Mesodermal cell (in vitro differentiated cells): ENCODE data around the gene TTC23L. TPM values are rescaled to one million over a fixed set of nuclear protein-coding genes. Genes with fewer than 3 reads are reported as not detected.

Experiments used
- H3K27ac ChIP-seq: 2 replicates; pipeline ENCODE4 v1.7.0; 2013; ENCODE audit warnings: mild to moderate bottlenecking, low read depth, low read length, moderate library complexity; ENCODE audit not compliant: severe bottlenecking
- H3K36me3 ChIP-seq: 2 replicates; pipeline ENCODE4 v1.7.1; 2013; ENCODE audit warnings: mild to moderate bottlenecking, low read length, moderate library complexity; ENCODE audit not compliant: control insufficient read depth, insufficient read depth
- H3K4me1 ChIP-seq: one replicate; pipeline ENCODE4 v1.7.1; 2013; ENCODE audit warnings: mild to moderate bottlenecking, low read length; ENCODE audit not compliant: insufficient read depth, control insufficient read depth, poor library complexity, severe bottlenecking
- H3K4me3 ChIP-seq: 2 replicates; pipeline ENCODE4 v1.7.0; 2013; ENCODE audit warnings: low read length, control low read depth, mild to moderate bottlenecking; ENCODE audit not compliant: insufficient read depth, poor library complexity, severe bottlenecking; ENCODE audit errors: extremely low read depth
- H3K9me3 ChIP-seq: 2 replicates; pipeline ENCODE4 v1.7.1; 2013; ENCODE audit warnings: mild to moderate bottlenecking, low read length, moderate library complexity; ENCODE audit not compliant: control insufficient read depth
- WGBS, 2 experiments: methylation state at CpG; one replicate each; pipeline ENCODE4 v1.1.5; 2013; ENCODE audit warnings: missing lambda C conversion rate in 2 of 2; ENCODE audit not compliant: insufficient coverage in 2 of 2; 5-methylcytosine and 5-hydroxymethylcytosine counted together
- polyA plus RNA-seq, 2 experiments: library from polyadenylated mRNA; stranded (reverse); fragments of 50-300 nt; gene quantifications; one replicate each; pipeline ENCODE4 v1.2.3, GENCODE V29; 2013

The TTC23L gene
- polyA plus RNA-seq (2013, experiment 1 of 2): 0.52 TPM
- polyA plus RNA-seq (2013, experiment 2 of 2): 0.76 TPM

- Histone ChIP-seq H3K27ac (peak within 1 kb of the TSS; percentile 80), H3K36me3 (peaks cover 4% of the 10 kb centered on the region), H3K9me3 (no peaks in the 10 kb centered on the region), H3K4me3 (peak within 1 kb of the TSS; percentile 62), H3K4me1 (peaks cover 3% of the 10 kb centered on the region)
- WGBS, 2 experiments: 4 to 5% methylated on average over 57 to 69 of the region's 73 CpGs
Observed at GRCh38 chr5:34838785-34839714, at the start of gene TTC23L. Gene TTC23L, plus strand, starts transcription at chr5:34839164. Its CDS starts 1,508 bp downstream, at chr5:34840672.

- Histone ChIP-seq H3K4me1 (no peaks in the 10 kb centered on the region), H3K4me3 (no peak overlapping the region), H3K36me3 (peaks cover 12% of the 10 kb centered on the region), H3K27ac (no peak overlapping the region), H3K9me3 (peaks cover 9% of the 10 kb centered on the region)
- no CpG with 5 or more reads among the region's 2 CpGs for WGBS, 2 experiments
Observed at GRCh38 chr5:34789639-34790038, 49.3 kb upstream of the TTC23L start.

- H3K36me3 ChIP-seq: peaks cover 14% of the 10 kb centered on the region
- H3K4me3 ChIP-seq: no peak overlapping the region
- H3K9me3 ChIP-seq: peaks cover 9% of the 10 kb centered on the region
- no peaks in the 10 kb centered on the region for H3K4me1 ChIP-seq
- no peak overlapping the region for H3K27ac ChIP-seq
- 100% methylated on average over 1 of the region's 1 CpG for WGBS, 2 experiments
Observed at GRCh38 chr5:34790069-34790468, 48.9 kb upstream of the TTC23L start.

GRCh38 chr5:34791761-34792244 is 47.2 kb upstream of the TTC23L start:
- peak overlapping the region; percentile 30 for H3K27ac ChIP-seq

GRCh38 chr5:34802834-34803563 is 36.0 kb upstream of the TTC23L start:
- H3K27ac ChIP-seq: no peak overlapping the region
- H3K9me3 ChIP-seq: no peaks in the 10 kb centered on the region
- H3K36me3 ChIP-seq: peaks cover 88% of the 10 kb centered on the region
- H3K4me1 ChIP-seq: no peaks in the 10 kb centered on the region
- WGBS, 2 experiments: 82 to 97% methylated on average over 6 to 7 of the region's 9 CpGs
- H3K4me3 ChIP-seq: no peak overlapping the region

More at GRCh38 chr5:34791761-34792244, 47.2 kb upstream of the TTC23L start:
- Histone ChIP-seq H3K9me3 (peaks cover 6% of the 10 kb centered on the region), H3K36me3 (peaks cover 22% of the 10 kb centered on the region), H3K4me1 (no peaks in the 10 kb centered on the region), H3K4me3 (no peak overlapping the region)
- 82 to 83% methylated on average over 3 to 5 of the region's 5 CpGs for WGBS, 2 experiments

- 93 to 100% methylated on average over 2 to 3 of the region's 4 CpGs for WGBS, 2 experiments
- H3K27ac ChIP-seq: peak overlapping the region; percentile 16
Observed at GRCh38 chr5:34803974-34804732, 34.8 kb upstream of the TTC23L start.

GRCh38 chr5:34804913-34805312 is 34.1 kb upstream of the TTC23L start:
- no peaks in the 10 kb centered on the region for H3K4me1 ChIP-seq
- H3K9me3 ChIP-seq: no peaks in the 10 kb centered on the region
- WGBS, 2 experiments: 100% methylated on average over 3 to 4 of the region's 5 CpGs
- peaks cover 79% of the 10 kb centered on the region for H3K36me3 ChIP-seq
- no peak overlapping the region for H3K27ac ChIP-seq
- H3K4me3 ChIP-seq: no peak overlapping the region

More at GRCh38 chr5:34803974-34804732, 34.8 kb upstream of the TTC23L start:
- Histone ChIP-seq H3K4me1 (no peaks in the 10 kb centered on the region), H3K4me3 (no peak overlapping the region), H3K36me3 (peaks cover 86% of the 10 kb centered on the region), H3K9me3 (no peaks in the 10 kb centered on the region)

- WGBS, 2 experiments: 92% methylated on average over 5 to 6 of the region's 6 CpGs
Observed at GRCh38 chr5:34806532-34806931, 32.4 kb upstream of the TTC23L start.

GRCh38 chr5:34811706-34812105 is 27.3 kb upstream of the TTC23L start:
- Histone ChIP-seq H3K4me3 (no peak overlapping the region), H3K27ac (no peak overlapping the region), H3K4me1 (no peaks in the 10 kb centered on the region), H3K36me3 (peaks cover 47% of the 10 kb centered on the region), H3K9me3 (no peaks in the 10 kb centered on the region)
- no CpG with 5 or more reads among the region's 1 CpG for WGBS, 2 experiments

More at GRCh38 chr5:34806532-34806931, 32.4 kb upstream of the TTC23L start:
- Histone ChIP-seq H3K27ac (no peak overlapping the region), H3K36me3 (peaks cover 71% of the 10 kb centered on the region), H3K9me3 (no peaks in the 10 kb centered on the region), H3K4me3 (no peak overlapping the region), H3K4me1 (no peaks in the 10 kb centered on the region)

GRCh38 chr5:34813509-34813908 is 25.5 kb upstream of the TTC23L start:
- WGBS, 2 experiments: 80% methylated on average over 1 of the region's 3 CpGs; no CpG with 5 or more reads in 1 of the 2 experiments
- Histone ChIP-seq H3K36me3 (peaks cover 45% of the 10 kb centered on the region), H3K27ac (no peak overlapping the region), H3K4me1 (no peaks in the 10 kb centered on the region), H3K4me3 (no peak overlapping the region), H3K9me3 (no peaks in the 10 kb centered on the region)
